Activated CD8-positive, alpha-beta memory T cell treated with anti-CD3 and anti-CD28 coated beads, Interleukin-2, amount 10 ng/mL, durations not matched to agents 7 days and 5 days (primary cell): ENCODE results near the gene SYF2. TPM values are rescaled to one million over a fixed set of nuclear protein-coding genes. Genes with fewer than 3 reads are reported as not detected.

Experiments used
- ATAC-seq: fragments of 150-1000 bp; cut with Tn5 transposase; one replicate; pipeline ENCODE4 v1.10.0; 2021; ENCODE audit warnings: moderate library complexity
- CTCF ChIA-PET: fragments of 350-600 bp; sonication (Branson Sonifier 250); formaldehyde crosslinking; loops from one replicate; lab custom pipeline; 2021; ENCODE audit warnings: antibody characterized with exemption; lab: Charles Lee
- DNase-seq: peaks from one replicate; pipeline ENCODE4 v3.0.0-alpha.2; 2020
- H3K27ac Mint-ChIP-seq: one replicate; pipeline ENCODE4 v1.8.0; 2021; ENCODE audit warnings: mild to moderate bottlenecking, mixed read lengths
- H3K27me3 Mint-ChIP-seq: one replicate; pipeline ENCODE4 v1.8.0; 2021; ENCODE audit warnings: mixed read lengths
- H3K36me3 Mint-ChIP-seq: one replicate; pipeline ENCODE4 v1.8.0; 2021; ENCODE audit warnings: mild to moderate bottlenecking, mixed read lengths
- H3K4me1 Mint-ChIP-seq: one replicate; pipeline ENCODE4 v1.8.0; 2021; ENCODE audit warnings: mixed read lengths
- H3K4me3 Mint-ChIP-seq: one replicate; pipeline ENCODE4 v1.8.0; 2021; ENCODE audit warnings: mild to moderate bottlenecking, moderate library complexity, mixed read lengths
- H3K9me3 Mint-ChIP-seq: one replicate; pipeline ENCODE4 v1.8.0; 2022; ENCODE audit warnings: low read depth, mixed read lengths
- total RNA-seq, 2 experiments: library from RNA; stranded (reverse); gene quantifications; one replicate each; pipeline ENCODE4 v1.2.3, GENCODE V29; 2021

The SYF2 gene
- total RNA-seq, 2 experiments from 2014 or later = 33.0 to 33.8 TPM

GRCh38 chr1:25180996-25181395 is 51.3 kb downstream of the SYF2 start:
- CTCF ChIA-PET = no interaction called here
- no peak for ATAC-seq
- DNase-seq = no peak
- Mint-ChIP-seq H3K4me3 (no peak overlapping the region), H3K27me3 (peaks cover 16% of the 10 kb centered on the region), H3K4me1 (no peaks in the 10 kb centered on the region), H3K27ac (no peak overlapping the region), H3K36me3 (no peaks in the 10 kb centered on the region), H3K9me3 (peaks cover 12% of the 10 kb centered on the region)

DNA sequence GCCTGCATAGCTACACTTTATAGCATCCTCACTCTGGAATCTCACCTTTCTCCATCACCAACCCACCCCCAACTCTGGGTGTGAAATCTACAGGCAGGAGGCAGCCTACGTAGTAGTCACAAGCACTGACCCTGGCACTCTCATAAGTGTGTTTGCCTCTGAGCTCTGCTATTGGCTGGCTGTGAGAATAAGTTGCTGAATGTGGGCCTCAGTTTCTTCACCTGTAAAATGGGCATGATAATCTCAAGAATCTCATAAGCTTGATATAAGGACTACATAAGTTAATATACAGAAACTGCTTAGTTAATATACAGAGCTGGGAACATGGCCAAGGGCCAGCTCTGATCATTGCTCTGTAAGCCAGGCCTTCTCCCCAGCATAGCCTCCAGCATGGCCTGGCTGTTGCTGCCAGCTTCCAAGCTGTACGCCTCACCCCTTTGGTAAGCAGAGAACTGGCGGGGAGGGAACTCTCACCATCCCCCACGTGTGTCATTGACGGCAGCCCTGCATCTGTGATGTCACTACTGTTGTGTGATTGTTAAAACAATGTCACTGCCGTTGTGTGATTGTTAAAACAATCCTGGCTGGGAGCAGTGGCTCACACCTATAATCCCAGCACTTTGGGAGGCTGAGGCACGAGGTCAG is 53.3 kb downstream of the SYF2 start:
- no peak overlapping the region for H3K4me3 Mint-ChIP-seq
- no peaks in the 10 kb centered on the region for H3K4me1 Mint-ChIP-seq
- H3K36me3 Mint-ChIP-seq = no peaks in the 10 kb centered on the region
- no peak for ATAC-seq
- peaks cover 13% of the 10 kb centered on the region for H3K9me3 Mint-ChIP-seq
- H3K27ac Mint-ChIP-seq = no peak overlapping the region
- DNase-seq = peak; percentile 18
- H3K27me3 Mint-ChIP-seq = peaks cover 13% of the 10 kb centered on the region
- CTCF ChIA-PET = no interaction called here

GRCh38 chr1:25174730-25175612 is 57.3 kb downstream of the SYF2 start:
- Mint-ChIP-seq H3K36me3 (no peaks in the 10 kb centered on the region), H3K27me3 (peaks cover 8% of the 10 kb centered on the region), H3K4me3 (no peak overlapping the region), H3K27ac (no peak overlapping the region), H3K4me1 (no peaks in the 10 kb centered on the region), H3K9me3 (peaks cover 13% of the 10 kb centered on the region)
- CTCF ChIA-PET = no interaction called here
- ATAC-seq (no peak), DNase-seq (peak; percentile 25)

GRCh38 chr1:25174363-25174729 is 58.0 kb downstream of the SYF2 start:
- Mint-ChIP-seq H3K9me3 (peaks cover 13% of the 10 kb centered on the region), H3K27me3 (peaks cover 8% of the 10 kb centered on the region), H3K4me3 (no peak overlapping the region), H3K36me3 (no peaks in the 10 kb centered on the region), H3K4me1 (no peaks in the 10 kb centered on the region), H3K27ac (no peak overlapping the region)
- ATAC-seq (no peak), DNase-seq (peak; percentile 1)
- CTCF ChIA-PET = no interaction called here

DNA sequence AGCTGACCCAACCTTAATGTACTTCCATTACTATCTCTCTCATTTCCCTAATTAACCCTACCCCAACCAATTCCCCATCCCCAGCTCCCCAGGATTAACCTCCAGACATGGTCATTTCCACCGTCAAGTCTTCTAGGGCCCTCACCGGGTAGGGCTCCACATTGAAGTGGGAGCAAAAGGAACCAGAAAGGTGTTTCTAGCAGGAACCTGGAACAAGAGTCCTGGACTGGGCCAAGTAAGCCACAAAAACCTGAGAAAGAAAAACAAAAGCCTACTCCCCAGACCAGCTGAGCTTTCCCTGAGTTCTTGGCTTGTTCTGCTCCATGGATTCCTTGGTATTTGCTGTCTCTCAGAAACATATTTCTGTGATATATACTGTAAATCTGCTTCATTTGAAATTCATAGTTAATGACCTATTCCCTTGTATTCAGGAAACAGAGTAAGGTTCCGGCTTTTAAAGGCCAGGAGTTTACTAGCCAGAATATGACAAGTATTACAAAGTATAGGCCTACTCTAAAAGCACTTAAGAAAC is 58.4 kb downstream of the SYF2 start:
- DNase-seq (peak; percentile 16), ATAC-seq (no peak)
- Mint-ChIP-seq H3K4me1 (no peaks in the 10 kb centered on the region), H3K27ac (no peak overlapping the region), H3K36me3 (no peaks in the 10 kb centered on the region), H3K4me3 (no peak overlapping the region), H3K27me3 (peaks cover 8% of the 10 kb centered on the region), H3K9me3 (peaks cover 13% of the 10 kb centered on the region)
- CTCF ChIA-PET = interaction anchor here (0.9 kb wide), 1 partner anchor 26 kb away, joined by 3 read pairs; no protein-coding TSS in a partner anchor

Other genes starting within 250 kb of the SYF2 start
- gene RSRP1, start 15.0 kb upstream of the SYF2 start, total RNA-seq = 100 to 1,000 TPM; 160 to 240 TPM
- not detected for gene RHD, start 40.0 kb upstream of the SYF2 start, total RNA-seq
- gene TMEM50A, start 105.8 kb upstream of the SYF2 start, total RNA-seq = 100 to 1,000 TPM; 130 to 162 TPM
- not detected for gene RHCE, start 188.3 kb upstream of the SYF2 start, total RNA-seq
- 10 to 100 TPM; 13.0 to 15.7 TPM for gene MACO1, start 198.4 kb upstream of the SYF2 start, total RNA-seq